ENCODE results near the gene FAM135A.

DNA sequence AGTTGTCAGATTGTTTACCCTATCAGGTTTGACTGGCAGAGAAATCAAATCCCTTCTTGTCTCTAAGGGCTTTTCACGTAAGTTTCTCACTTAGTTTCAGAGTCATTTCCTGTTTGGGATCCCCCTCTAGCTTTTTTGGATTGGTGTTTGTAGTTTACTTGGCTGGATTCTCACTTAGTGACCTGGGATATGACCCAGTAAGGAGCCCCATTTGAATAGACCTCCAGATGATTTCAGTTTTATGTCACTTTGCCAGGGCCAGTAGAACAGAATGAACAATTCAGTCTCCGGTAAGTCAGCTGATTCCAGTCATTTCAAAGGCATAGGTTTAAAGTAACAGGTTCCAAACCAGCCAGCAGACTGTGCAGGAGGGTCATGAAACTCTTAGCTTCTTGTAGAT, 8.2 kb downstream of the FAM135A start:
- TF ChIP-seq CTCF (IDR thresholded peaks at IDR 0.05), result no peak
- no peak for TF ChIP-seq POLR2A (IDR thresholded peaks at IDR 0.05)
